Measurements from ENCODE around the gene RAPGEF6. TPM values are rescaled to one million over a fixed set of nuclear protein-coding genes. Genes with fewer than 3 reads are reported as not detected.
A peak's percentile ranks its signal among the peaks of the same experiment; 100 is the strongest.

The RAPGEF6 gene
- total RNA-seq, 6 donors from 2014 or later = 16.4 to 49.4 (median 31.6) TPM

DNA sequence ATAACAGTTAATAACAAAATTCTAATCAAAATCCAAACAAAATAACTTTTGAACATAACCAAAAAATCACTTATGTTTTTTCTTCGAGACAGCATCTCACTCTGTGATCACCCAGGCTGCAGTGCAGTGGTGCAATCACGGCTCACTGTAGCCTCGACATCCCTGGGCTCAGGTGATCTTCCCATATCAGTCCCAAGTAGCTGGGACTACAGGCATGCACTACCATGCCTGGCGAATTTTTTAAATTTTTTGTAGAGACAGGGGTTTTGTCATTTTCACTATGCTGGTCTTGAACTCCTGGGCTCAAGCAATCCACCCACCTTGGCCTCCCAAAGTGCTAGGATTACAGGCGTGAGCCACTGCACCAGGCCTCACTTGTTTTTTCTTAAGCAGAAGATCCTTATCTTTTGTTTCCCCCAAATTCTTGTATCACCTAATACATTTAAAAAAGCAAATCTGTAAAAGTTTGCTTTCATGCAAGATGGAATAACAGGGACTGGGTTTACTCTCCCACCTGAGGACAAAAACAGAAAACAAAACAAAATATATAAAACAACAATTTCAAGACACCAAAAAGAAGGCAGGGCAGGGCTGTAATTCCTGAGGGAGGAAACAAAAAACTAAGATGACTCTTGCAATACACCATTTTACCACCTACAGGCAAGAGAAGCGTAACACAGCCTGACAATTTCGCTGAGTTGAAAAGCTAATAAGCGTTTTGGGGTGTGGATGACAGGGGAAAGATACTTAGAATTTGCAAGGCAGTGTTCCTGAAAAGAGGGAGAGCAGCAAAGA is 71.4 kb downstream of the RAPGEF6 start:
- WGBS, 2 donors = 86 to 94% methylated on average over 8 of the region's 8 CpGs
- H3K9me3 ChIP-seq = no peaks in the 10 kb centered on the region
- no peak for DNase-seq
- no peak overlapping the region for H3K27ac ChIP-seq
- TF ChIP-seq POLR2A (IDR thresholded peaks at IDR 0.05) (no peak), EP300 (IDR thresholded peaks at IDR 0.05) (no peak), POLR2AphosphoS5 (IDR thresholded peaks at IDR 0.05) (no peak)
- TF ChIP-seq, protein P1, sequence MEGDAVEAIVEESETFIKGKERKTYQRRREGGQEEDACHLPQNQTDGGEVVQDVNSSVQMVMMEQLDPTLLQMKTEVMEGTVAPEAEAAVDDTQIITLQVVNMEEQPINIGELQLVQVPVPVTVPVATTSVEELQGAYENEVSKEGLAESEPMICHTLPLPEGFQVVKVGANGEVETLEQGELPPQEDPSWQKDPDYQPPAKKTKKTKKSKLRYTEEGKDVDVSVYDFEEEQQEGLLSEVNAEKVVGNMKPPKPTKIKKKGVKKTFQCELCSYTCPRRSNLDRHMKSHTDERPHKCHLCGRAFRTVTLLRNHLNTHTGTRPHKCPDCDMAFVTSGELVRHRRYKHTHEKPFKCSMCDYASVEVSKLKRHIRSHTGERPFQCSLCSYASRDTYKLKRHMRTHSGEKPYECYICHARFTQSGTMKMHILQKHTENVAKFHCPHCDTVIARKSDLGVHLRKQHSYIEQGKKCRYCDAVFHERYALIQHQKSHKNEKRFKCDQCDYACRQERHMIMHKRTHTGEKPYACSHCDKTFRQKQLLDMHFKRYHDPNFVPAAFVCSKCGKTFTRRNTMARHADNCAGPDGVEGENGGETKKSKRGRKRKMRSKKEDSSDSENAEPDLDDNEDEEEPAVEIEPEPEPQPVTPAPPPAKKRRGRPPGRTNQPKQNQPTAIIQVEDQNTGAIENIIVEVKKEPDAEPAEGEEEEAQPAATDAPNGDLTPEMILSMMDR (IDR thresholded peaks at IDR 0.05) = no peak
- no peaks in the 10 kb centered on the region for H3K27me3 ChIP-seq
- no peak for ATAC-seq (ENCODE audit: low FRiP score in 2 of 2)
- no peaks in the 10 kb centered on the region for H3K4me1 ChIP-seq
- H3K4me3 ChIP-seq = no peak overlapping the region
- peaks cover 0 to 6% (median 0%) of the 10 kb centered on the region in 4 donors for H3K36me3 ChIP-seq

- Histone ChIP-seq H3K27ac (no peak overlapping the region), H3K36me3 (peaks cover 0 to 10% (median 0%) of the 10 kb centered on the region in 4 donors), H3K27me3 (no peaks in the 10 kb centered on the region), H3K4me3 (no peak overlapping the region), H3K9me3 (no peaks in the 10 kb centered on the region), H3K4me1 (no peaks in the 10 kb centered on the region)
- 78% methylated on average over 2 of the region's 2 CpGs for WGBS, 2 donors
- ATAC-seq (ENCODE audit: low FRiP score in 2 of 2) = no peak
- no peak for TF ChIP-seq POLR2AphosphoS5 (IDR thresholded peaks at IDR 0.05)
- DNase-seq = no peak
Measured at GRCh38 chr5:131550606-131551005, 84.4 kb downstream of the RAPGEF6 start.

GRCh38 chr5:131548176-131548575 is 86.9 kb downstream of the RAPGEF6 start:
- Histone ChIP-seq H3K27ac (peak overlapping the region in 3 of 4 donors; percentile 0 to 50 (median 23)), H3K4me1 (no peaks in the 10 kb centered on the region), H3K27me3 (no peaks in the 10 kb centered on the region), H3K9me3 (no peaks in the 10 kb centered on the region), H3K4me3 (peak overlapping the region in 2 of 4 donors; percentile 1 to 28), H3K36me3 (peaks cover 0 to 5% (median 0%) of the 10 kb centered on the region in 4 donors)
- ATAC-seq (ENCODE audit: low FRiP score in 2 of 2) (no peak), DNase-seq (no peak)
- WGBS, 2 donors = 32 to 39% methylated on average over 2 of the region's 2 CpGs
- TF ChIP-seq POLR2A (IDR thresholded peaks at IDR 0.05) (peak in 1 of 4 donors; percentile 14), POLR2AphosphoS5 (IDR thresholded peaks at IDR 0.05) (no peak), EP300 (IDR thresholded peaks at IDR 0.05) (no peak)
- TF ChIP-seq, protein P1 (IDR thresholded peaks at IDR 0.05) = no peak

DNA sequence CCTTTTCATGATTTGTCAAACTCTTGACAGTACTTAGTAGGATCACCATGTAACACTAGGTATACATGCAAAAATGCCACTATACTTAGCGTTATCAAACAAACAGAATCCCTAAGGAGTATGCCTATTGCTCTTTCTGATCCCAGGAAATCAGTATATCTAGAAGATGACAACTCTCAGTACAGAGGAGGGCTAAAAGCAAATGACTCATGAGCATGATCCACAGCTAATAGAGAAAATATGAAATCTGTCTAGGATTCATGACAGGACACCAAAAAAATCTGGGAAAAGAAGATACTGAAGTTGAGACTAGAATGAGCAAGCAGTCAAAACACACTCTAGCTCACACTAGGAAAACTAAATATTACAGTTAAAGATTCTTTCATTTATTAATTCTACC is 89.2 kb downstream of the RAPGEF6 start:
- no peaks in the 10 kb centered on the region for H3K9me3 ChIP-seq
- DNase-seq = no peak
- TF ChIP-seq, protein P1 (IDR thresholded peaks at IDR 0.05) = no peak
- TF ChIP-seq POLR2A (IDR thresholded peaks at IDR 0.05) = no peak
- no peak for TF ChIP-seq EP300 (IDR thresholded peaks at IDR 0.05)
- TF ChIP-seq POLR2AphosphoS5 (IDR thresholded peaks at IDR 0.05) = no peak
- ATAC-seq (ENCODE audit: low FRiP score in 2 of 2) = no peak
- WGBS, 2 donors = 94 to 100% methylated on average over 1 of the region's 1 CpG
- peak overlapping the region in 1 of 4 donors; percentile 6 for H3K4me3 ChIP-seq
- H3K4me1 ChIP-seq = no peaks in the 10 kb centered on the region
- H3K36me3 ChIP-seq = peaks cover 0 to 5% (median 0%) of the 10 kb centered on the region in 4 donors
- H3K27me3 ChIP-seq = no peaks in the 10 kb centered on the region
- H3K27ac ChIP-seq = no peak overlapping the region

DNA sequence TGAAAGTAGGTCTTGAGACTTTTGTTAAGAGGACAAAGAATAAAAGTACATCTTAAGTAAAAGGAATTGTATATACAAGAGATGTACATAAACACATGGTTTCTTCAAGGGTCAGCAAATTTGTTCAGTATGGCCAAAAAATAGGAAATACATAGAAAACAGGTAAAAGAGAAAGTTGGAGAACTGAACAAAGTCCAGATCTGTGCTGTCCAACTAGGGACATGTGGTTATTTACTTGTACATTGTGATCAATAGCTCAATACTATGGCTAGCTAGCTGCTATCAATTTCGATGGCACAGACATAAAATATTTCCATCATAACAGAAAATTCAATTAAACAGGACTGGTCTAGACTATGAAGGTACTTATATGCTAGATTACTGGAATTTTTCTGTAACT is 92.3 kb downstream of the RAPGEF6 start:
- H3K27ac ChIP-seq = no peak overlapping the region
- 92 to 100% methylated on average over 1 of the region's 1 CpG for WGBS, 2 donors
- H3K4me1 ChIP-seq = peaks cover 0 to 4% (median 0%) of the 10 kb centered on the region in 4 donors
- no peak overlapping the region for H3K4me3 ChIP-seq
- H3K9me3 ChIP-seq = no peaks in the 10 kb centered on the region
- no peak for ATAC-seq (ENCODE audit: low FRiP score in 2 of 2)
- no peak for DNase-seq
- peaks cover 0 to 2% (median 0%) of the 10 kb centered on the region in 4 donors for H3K36me3 ChIP-seq
- TF ChIP-seq POLR2AphosphoS5 (IDR thresholded peaks at IDR 0.05) = no peak
- no peak for TF ChIP-seq EP300 (IDR thresholded peaks at IDR 0.05)
- TF ChIP-seq POLR2A (IDR thresholded peaks at IDR 0.05) = no peak
- TF ChIP-seq, protein P1 (IDR thresholded peaks at IDR 0.05) = no peak
- H3K27me3 ChIP-seq = no peaks in the 10 kb centered on the region
